Measurements from ENCODE around the gene ATRN. TPM values are rescaled to one million over a fixed set of nuclear protein-coding genes. Genes with fewer than 3 reads are reported as not detected.
A peak's percentile ranks its signal among the peaks of the same experiment; 100 is the strongest.

The ATRN gene
- total RNA-seq, 1 donor from 2014 or later: 33.5 TPM

DNA sequence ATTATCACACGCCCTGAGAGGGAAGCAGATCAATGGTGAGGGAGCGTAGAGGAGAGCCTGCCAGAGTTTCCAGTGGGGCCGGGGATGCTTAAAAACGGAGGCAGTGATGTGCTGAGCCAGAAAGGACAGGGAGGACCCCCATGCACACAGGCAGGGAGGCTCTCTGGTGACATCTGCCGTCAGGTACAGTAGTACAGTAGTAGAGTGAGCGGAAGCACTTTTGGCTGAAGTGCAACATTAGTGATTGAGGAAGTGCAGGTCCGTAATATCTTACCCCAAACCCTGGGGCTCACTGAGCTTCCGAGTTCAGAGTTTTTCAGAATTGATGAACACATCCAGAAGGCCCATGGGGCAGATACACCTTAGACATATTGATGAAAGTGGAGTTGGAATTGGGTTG is 150.3 kb downstream of the ATRN start:
- DNase-seq (ENCODE audit: low read depth): no peak

DNA sequence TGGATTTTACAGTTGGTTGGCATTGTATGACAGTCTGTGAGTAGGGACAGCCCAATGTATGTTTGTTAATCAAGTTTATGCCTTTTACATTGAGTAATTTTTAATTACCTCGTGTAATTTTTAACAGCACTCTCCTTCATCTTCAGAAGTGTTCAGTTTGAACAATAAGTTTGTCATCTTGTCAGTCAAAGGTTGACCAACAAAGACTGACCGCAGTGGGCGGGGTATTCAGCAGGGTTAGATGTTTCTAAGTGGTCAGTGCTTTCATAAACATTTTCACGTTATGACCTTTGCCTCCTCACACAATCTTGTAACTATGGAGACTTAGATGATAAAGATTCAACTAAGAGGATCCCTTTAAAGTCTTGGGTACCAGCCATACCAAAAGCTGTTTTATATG is 151.6 kb downstream of the ATRN start:
- DNase-seq (ENCODE audit: low read depth): no peak

DNA sequence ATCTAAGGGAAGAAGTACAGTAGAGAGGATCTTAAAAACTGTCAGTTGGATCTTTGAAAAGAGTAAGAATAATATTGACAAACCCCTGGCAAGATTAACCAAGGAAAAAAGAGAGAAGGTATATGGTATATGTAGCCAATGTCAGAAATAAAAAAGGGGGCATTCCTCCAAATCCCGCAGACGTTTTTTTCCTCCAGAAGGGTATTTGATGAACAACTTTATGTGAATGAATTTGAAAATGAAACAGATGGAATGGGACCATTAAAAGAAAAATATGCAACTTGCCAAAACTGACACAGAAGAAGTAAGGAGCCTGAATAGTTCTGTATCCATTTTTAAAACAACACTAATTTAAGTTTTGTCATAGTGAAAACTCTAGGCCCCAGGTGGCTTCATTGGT is 156.7 kb downstream of the ATRN start:
- DNase-seq (ENCODE audit: low read depth): no peak

DNA sequence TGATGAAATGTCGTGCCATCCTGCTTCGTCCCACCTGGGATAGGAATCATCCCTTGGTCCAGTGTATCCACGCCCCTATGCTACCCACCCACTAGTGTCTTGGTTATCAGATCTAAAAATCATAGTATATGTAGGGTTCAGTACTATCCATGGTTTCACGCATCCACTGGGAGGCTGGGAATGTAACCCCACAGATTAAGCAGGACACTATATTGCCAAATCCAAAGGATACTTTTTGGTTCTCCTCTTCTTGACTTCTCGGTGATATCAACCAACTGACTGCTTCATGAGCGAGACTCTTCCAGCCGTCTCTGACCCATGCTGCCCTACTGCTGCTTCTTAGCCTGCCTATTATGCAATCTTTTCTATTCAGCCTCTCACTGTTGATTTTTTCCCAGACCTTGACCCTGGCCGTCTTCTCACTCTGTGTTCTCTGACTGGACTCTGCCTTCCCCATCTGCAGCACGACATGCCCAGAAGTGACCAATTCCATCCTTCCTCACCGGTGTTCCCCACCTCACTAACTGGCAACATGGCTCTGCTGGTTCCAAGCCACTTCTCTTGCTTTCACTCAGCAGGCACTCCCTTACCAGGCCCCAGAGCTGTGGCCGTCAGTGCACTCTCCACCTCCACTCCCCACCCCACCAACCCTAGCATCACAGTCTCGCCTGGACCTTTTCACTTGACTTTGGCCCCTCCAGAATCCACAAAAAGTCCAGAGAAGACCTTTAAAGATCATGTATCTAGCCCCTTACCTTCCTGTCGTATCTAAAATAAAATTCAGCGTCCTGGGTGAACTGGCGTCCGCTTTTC is 157.9 kb downstream of the ATRN start:
- no peak for DNase-seq (ENCODE audit: low read depth)

- DNase-seq (ENCODE audit: low read depth): no peak
Observed at GRCh38 chr20:3629893-3630292, 159.1 kb downstream of the ATRN start.

DNA sequence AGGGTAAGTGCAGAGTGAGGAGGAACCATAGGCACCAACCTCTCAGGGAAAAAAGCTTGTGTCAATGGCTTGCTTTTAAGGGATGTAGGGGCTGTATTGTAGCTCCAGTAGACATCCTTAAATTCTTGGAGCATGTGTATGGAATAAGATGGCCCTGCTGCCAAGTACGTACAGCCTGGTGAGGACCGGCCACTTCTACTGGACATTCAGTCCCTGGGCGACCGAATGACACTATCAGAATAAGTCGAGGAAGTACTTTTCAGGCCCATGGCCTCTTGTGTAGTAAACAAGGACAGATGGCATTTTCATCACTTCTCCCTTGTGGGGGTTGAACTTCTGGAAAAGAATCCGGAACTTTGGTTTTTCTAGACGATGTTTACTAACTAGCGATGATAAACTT is 159.6 kb downstream of the ATRN start:
- DNase-seq (ENCODE audit: low read depth): no peak

- DNase-seq (ENCODE audit: low read depth): no peak
Observed at GRCh38 chr20:3631534-3631933, 160.7 kb downstream of the ATRN start.

GRCh38 chr20:3632311-3633004 is 161.6 kb downstream of the ATRN start:
- DNase-seq (ENCODE audit: low read depth): no peak

GRCh38 chr20:3633913-3634478 is 163.2 kb downstream of the ATRN start:
- no peak for DNase-seq (ENCODE audit: low read depth)

DNA sequence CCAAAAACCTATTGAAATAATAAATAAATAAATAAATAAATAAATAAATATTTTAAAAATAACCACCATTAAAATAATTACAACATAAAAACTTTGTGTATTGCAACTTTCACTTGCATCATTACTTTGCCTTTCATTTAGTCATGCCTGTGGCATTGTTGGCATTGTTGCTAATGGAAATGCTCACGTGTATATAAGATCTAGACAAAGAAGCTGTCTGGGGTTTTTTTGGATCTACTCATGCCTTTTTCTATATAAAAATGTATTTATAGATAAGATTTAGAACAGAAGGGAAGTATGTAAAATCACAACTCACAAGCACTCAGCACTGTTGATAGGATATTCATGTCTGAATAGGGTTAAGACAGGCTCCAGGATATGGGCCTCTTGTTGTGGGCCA is 164.5 kb downstream of the ATRN start:
- DNase-seq (ENCODE audit: low read depth): no peak

DNA sequence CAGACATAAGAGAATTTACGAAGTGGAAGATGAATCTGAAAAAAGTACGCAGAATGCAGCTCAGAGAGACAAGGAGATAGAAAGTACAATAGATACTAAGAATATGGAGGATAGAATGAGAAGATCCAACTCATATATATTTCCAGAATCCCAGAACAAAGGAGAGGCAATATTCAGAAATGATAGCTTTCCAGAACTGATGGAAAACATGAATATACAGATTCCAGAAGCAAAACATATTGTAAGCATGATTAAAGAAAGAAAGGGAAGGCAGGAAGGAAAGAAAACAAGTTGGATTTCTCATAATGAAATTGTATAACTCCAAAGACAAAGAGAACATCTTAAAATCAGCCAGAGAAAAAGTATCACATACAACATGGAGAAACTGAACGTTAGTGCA is 169.4 kb downstream of the ATRN start:
- DNase-seq (ENCODE audit: low read depth): no peak

DNA sequence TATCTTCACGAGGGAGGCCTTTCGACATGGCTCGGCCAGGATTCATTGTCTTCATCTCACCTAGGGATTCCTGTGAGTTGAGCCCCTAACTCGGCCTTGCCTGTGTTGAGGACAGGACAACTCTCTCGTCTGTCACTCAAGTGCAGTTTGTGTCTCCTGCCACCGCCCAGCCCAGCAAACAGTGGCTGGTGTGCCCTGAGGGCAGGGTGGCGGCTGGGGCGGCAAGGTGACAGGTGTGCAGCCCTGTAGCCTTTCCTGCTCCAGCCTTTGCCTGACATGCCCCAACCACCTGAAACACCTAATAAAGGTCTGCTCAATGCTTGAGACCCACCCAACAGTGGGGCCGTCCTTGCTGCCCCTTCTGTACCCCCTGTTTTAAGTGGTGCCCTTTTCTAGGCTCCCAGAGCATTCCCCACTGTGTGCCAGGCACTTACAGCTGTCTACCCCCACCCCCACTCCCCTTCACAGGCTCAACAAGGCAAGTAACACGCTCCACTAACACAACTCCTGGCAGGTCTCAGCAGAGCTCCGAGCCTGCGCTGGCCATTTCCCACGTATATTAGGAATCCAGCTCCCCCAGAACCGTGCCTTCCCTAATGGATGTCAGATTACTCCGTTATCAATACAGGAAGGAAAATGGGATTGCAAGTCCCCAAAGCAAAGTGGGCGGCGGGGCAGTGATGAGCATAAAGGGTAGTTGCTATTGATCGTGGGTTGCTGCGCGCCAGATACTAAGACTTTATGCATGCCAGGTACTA is 174.7 kb downstream of the ATRN start:
- DNase-seq (ENCODE audit: low read depth): no peak

GRCh38 chr20:3646067-3646440 is 175.2 kb downstream of the ATRN start:
- no peak for DNase-seq (ENCODE audit: low read depth)

DNA sequence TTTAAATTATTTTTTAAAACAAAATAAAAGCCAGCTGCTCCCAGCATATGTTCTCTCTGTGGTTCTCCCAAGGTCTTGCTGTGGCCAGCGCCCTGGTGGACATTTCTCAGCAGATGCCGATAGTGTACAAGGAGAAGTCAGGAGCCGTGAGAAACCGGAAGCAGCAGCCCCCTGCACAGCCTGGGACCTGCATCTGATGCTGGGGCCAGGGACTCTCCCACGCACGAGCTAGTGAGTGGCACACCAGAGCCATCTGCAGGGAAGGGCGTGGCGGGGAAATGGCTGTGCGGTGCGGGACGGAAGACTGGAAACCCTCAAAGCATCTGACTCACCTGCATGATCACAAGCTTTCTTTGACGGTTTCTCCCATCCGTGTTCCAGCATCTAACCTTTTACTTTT is 175.8 kb downstream of the ATRN start:
- no peak for DNase-seq (ENCODE audit: low read depth)

GRCh38 chr20:3647473-3647872 is 176.7 kb downstream of the ATRN start:
- no peak for DNase-seq (ENCODE audit: low read depth)

GRCh38 chr20:3648951-3649350 is 178.1 kb downstream of the ATRN start:
- DNase-seq (ENCODE audit: low read depth): no peak

DNA sequence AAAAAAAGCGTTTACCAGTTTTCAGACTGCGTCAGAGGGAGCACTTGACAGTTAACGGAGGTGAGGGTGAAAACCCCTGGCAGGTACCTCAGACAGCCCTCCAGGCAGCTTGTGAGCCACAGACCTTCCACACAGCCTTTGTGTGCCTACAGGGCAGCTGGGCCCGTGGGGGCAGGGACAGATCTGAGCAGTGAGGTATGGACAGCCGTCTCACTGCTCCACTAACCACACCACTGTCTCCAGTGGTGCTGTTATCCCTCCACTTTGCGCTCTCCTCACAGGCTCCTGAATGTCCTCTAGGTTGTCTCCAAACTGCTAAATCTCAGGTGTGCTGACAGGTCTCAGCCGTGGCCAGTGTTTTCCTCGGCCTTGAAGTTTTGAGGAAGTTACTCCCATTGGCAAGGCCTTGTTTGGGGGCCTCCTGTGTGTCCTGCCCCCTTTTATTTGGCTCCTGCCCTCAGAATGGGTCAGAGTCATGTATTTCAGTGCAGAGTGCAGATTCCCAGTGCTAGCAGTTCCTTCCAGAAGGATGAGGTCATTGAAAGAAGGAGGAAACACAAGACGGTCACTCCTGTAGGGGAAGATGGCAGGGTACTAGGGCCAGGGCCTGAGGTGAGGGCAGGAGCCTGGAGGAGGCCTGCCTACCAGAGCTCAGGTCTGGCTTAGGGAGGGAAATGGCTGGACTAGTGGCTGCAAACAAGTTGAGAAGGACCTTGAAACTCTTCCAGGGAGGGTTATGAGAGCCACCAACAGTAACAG is 180.6 kb downstream of the ATRN start:
- DNase-seq (ENCODE audit: low read depth): no peak

- DNase-seq (ENCODE audit: low read depth): no peak
Observed at GRCh38 chr20:3652221-3652620, 181.4 kb downstream of the ATRN start.

DNA sequence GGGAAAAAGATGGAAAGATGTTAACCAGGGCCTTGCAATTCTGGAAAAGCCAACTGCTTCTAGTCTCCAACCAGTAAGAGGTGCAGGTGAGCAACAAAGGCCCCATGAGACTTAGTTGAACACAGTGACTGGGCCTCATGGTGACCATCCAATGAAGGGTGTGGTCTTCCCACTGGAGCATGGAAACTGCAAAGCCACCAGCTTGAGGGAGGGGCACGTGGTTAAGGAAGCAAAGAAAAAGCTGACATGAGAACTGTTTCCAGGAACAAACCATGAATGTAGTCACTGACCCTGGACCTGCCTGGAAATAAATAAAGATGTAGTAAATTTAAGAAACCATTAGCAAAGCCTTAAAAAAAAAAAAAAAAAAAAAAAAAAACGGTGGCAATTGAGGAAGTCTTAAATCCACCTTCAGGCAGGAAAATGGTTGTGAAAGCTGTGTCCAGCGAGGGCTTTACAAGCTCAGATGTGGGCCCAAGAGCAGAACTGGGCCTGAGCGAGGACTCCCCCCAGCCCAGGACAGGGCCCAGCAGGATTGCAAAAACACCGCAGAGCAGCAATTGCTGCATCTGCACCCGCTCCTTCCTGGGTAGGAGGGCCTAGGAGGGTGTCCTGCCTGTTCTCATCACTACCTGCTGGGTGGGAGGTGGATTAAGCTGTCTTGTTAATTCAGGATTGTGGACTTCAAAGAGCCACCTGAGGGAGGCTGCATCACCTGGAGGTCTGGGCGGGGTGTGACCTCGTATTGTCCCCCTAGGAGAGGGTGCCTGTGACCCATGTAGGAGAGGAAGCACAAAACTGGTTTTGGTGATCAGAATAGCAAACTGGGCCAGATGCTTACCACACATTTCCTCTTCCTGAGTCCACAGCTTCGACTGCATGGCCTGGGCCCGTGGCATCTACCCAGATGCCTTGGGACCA is 182.1 kb downstream of the ATRN start:
- peak; percentile 44 for DNase-seq (ENCODE audit: low read depth)

DNA sequence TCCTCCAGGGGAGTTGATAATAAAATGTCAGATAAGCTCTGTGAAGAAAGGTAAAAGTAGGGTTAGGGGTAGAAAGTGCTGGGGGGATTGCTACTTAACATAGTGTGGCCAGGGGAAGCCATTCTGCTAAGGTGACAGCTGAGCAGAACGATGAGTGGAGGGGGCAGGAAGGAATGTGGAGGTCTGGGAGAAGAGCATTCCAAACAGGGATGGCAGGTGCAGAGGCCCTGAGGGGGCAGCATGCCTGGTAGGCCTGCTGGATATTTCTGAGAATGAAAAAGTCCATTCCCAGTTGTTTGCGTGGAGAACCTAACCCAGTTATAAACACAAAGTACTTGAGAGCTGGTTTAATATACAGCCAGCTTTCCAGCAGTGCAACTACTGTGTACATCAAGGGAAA is 183.1 kb downstream of the ATRN start:
- peak; percentile 55 for DNase-seq (ENCODE audit: low read depth)
